NOMO-1 treated with DMSO at 0.1 percent for 48 hours (cell line): ENCODE measurements around the gene RIT2.
"Not testable (repeated sequence)": the region's sequence is repeated elsewhere in the genome, so short reads cannot be mapped to it uniquely, and the experiment has no call there.

Experiments
- DNase-seq: peaks from one replicate; lab custom pipeline; 2025; ENCODE audit not compliant: unreplicated experiment; lab: John Stamatoyannopoulos, UW

RIT2 gene

DNA sequence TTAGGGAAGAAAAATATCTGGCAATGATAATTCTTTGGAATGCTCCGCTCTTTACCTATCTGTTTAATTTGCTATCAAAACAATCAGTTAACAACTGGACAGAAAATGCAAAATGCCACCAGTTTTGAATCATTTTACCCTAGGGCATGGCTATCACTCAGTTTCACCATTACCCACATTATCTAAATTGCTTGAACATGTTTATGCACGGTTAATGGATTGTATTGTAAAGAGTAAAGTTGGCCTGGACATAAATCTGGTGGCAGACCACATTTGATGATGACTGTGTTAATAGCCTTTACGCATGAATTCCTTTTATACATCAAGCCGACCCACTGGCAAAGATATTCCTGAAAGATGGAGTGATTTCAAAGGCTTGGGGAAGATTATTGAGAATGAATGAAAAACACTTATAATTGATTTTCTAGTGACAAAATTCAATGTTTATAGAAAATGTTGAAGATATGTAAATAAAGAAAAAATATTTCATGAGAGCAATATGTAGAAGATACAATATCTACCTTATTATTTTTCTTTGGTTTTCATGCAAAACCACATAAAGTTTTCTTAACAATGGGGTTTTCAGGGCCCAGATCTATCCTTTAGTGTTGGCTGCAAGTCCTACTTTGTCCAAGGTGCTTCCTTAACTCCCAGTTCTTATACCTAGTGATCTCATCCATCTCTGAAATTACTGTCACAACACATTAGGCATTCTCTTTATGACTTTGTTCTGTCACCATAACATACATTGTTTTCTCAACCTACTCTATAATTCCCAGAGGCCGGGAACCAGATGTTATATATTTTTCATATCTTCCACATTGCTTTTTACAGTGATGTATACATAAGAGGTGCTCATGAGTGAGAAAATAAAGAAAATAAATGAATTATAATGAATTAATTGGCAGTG, 265.1 kb downstream of the RIT2 start:
- DNase-seq = no peak

DNA sequence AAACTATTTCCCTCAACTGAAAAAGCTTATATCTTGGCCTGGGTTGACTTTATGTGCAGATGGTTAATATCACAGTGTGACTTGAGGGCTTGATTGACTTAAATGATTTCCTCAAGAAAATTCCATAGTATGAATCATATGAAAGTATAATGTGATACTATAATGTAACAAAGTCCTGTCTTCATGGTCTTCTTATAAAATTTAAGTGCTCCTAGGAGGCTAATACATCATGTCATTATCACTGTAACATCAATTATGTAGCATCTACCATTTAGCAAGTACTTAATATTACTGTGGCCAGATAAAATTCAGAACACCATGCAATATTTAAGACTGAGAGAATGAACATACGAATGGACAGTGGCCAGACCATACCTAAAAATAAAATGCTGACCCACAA, 276.1 kb downstream of the RIT2 start:
- DNase-seq = no peak

DNA sequence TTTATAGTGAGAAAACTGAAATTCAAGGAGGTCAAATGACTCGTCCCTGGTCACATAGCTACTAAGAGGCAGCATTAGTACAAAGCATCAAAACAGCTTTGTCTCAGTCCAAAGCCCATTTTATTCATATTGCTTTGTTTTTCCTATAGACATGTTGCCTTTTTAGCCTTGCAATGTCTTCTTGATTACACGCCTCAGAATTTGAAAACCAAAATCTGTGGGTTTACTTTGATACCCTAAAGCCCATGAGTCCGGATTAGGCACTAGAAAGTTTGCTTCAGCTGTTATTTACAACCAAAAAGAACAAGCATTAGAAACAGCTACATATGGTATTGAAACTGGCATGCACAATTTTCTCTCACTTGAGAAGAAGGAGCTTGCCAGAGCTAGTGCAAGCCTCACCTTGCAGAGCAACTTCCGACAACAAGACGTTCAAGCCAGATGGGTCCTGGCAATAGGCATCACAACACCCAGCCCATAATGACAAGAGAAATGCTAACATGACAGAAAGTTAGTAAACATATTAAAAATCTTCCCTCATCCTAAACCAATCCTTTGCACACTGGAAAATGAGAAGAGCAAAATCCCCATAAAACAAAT, 276.8 kb downstream of the RIT2 start:
- no peak for DNase-seq

DNA sequence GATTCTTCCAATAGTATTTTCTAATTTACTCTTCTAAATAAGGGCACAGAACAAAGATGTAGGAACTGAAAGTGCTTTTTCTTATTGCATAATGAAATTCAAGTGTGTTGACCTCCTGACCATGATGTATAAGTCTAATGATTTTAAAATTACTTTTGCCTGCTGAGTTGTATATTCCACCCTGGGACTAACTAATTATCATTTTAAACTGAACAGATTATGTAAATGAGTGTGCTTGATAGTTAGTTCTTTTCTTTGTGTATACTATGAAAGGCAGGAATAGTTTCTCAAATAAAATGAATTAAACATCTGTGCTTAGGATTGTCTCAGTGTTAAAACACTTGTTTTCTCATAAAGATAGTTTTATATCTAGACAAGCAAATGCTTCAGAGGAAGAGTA, 284.5 kb downstream of the RIT2 start:
- no peak for DNase-seq

DNA sequence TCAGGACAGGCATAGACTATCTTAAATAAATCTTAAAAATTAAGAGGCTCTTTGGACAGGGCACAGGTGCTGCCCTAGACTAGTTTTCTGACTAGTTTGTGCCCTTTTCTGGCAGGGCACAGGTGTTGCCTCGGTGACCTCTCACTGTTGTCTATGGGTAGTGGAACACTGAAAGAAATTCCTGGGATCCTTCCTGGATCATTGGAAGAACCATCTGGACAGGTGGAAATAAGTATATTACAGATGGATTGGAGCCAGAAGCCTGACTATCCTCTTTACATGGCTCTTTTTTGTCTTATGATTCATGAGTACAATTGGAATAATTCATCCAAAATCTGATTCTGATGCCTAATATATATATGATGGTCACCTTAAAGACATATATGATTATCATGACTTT, 286.6 kb downstream of the RIT2 start:
- DNase-seq = no peak

DNA sequence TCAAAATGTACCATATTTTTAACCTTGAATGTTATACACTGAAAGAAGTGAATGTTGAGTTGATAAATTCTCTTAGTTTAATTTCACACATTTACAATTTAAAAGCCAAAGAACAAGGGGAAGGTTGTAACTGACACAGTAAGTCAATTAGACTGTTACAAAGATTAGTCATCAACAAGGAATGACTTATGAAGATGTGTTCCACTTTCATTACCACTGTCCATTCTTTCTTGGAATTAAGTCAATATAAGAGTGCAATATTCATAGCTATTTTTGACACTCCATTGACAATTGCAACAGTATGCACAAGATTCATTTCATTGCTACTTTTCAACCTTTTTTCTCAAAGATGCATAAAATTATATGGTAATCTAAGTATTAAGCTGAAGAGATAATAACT, 291.3 kb downstream of the RIT2 start:
- no peak for DNase-seq

DNA sequence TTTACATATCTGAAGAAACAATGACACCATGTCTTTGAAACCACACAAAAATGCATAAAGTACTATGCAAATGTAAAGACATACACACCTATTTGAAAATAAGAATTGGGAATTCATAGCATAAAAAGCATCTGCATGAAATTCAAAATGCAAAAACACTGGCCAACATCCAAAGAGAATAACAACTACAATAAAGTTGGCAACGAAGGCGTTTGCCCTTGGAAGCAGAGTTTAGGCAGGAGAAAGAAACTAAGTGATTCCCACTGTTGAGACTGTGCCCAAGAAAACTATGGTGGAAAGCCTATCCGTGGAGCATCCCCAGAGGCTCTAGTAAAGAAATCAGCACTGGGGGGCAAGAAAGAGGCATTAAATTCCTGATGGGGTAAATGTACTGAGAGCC, 292.8 kb downstream of the RIT2 start:
- DNase-seq = no peak

DNA sequence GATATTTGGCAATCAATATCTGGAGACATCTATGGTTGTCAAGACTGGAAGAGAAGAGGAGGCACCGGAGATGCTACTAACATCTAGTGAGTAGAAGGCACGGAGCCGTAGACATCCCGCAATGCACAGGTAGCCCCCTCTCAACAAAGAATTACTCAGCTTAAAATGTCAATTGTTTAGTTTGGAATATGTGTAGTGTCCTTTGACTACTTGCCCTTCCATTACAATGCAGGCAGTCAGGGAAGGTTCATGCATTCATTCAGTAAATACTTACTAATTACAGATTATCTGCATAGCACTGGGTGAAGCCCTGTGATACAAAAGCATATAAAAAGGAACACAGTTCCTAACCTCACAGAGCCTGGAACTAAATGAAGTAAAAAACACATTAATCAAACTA, 294.0 kb downstream of the RIT2 start:
- no peak for DNase-seq

DNA sequence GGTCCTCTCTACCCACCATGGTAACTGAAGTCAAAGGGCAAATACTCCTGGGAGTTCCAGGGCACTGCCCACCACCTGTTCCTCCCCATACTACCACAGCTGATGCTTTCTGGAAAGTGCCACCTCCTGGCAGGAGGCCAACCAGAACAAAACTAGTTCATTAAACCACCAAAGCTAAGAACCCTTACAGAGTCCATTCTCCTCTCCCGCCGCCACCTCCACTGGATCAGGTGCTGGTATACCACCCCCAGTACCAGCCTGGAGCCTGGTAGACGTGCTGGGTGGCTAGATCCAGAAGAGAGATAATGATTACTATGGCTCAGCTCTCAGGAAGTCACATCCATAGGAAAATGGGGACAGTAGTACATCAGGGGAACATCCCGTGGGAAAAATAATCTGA, 300.9 kb downstream of the RIT2 start:
- no peak for DNase-seq

DNA sequence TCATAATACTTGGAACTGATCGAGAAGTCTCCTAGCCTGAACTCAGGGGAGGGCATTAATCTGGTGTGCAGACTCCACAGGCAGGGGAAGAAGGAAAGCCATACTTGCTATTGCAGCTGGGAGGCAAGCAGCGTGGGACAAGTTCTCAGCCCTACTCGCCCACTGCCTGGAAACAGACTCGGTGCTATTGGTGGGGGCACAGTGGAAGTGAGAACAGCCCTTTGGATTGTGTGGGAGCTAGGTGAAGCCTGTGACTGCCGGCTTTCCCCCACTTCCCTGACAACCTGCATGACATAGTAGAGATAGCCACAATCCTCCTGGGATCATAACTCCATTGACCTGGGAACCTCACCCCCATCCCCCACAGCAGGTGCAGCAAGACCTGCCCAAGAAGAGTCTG, 301.3 kb downstream of the RIT2 start:
- no peak for DNase-seq

DNA sequence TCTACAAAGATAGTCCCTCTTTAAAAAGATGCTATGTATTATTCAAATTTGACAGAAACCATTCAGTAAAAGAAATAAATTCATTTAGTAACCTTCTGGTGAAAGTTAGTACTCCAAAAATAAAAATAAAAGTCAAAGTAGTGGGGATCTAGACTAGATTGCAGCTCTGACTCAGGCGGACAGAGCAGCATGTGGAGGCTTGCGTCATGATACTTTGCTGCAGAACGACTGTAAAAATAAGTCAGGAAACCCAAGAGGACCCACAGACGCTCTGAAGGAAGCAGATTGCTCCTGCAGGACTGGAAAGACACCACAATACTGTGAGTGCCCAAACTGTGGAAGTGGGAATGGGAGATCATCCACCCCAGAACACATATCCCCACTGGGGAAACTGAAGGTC, 301.9 kb downstream of the RIT2 start:
- no peak for DNase-seq

DNA sequence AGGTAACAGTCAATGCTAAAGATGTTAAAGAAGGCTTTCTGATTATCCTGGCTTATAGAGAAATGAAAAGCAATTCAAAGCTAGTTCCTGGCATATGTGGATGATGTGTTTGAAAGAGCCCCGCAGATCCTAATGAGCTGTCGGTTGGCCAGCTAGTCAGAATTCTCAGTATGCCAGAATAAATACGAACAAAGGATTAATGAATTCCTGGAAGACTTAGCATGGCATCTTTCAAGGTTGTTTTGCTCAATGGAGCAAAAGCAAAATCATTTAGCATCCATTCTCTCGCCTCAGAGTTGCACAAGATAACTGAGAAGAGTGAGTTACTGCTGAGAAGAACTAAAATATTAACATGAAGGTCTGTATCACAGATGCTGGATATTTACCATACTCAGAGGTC, 307.6 kb downstream of the RIT2 start:
- DNase-seq = no peak

DNA sequence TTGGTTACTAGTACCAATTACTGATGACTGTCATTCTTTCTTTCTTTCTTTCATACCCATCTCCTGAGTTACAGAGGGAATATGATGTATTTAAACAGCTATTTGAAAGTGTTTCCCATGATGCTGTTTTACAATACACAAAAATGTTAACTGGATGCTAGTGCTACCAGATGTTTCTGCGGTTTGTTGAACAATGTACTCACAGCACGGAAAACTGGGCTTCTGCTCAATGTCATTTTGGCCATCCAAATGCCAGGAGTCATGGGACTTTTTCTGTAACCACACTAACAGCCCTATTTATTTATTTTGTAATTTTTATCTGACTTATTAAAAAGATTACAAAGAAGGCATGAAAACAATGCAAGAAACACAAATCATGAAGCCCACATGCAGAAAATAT, 313.8 kb downstream of the RIT2 start:
- no peak for DNase-seq

DNA sequence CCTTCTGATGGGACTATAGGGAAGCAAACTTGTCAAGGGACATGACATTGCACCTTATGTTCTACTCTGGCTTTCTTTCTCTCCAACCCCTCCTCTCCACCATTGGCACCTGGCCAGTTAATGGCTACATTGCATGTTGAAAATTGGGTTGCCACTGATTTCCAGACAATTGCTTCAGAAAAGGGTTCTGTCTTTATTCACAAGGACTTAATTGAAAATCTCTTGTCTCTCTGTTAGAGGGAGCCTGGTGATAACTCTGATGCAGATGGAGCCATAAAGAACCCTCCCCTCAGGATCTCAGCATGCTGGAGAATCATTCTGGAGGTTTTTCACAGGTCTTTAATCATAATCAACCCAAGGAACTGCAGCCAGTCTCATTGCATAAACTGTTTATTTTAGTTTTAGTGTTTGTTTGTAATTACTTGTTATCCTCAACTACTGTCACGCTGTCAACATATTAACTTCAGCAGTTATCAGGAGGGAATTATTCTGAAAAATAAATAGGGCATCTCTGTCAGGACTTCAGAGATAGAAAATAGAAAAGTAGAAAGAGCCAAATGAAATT, 316.8 kb downstream of the RIT2 start:
- no peak for DNase-seq

DNA sequence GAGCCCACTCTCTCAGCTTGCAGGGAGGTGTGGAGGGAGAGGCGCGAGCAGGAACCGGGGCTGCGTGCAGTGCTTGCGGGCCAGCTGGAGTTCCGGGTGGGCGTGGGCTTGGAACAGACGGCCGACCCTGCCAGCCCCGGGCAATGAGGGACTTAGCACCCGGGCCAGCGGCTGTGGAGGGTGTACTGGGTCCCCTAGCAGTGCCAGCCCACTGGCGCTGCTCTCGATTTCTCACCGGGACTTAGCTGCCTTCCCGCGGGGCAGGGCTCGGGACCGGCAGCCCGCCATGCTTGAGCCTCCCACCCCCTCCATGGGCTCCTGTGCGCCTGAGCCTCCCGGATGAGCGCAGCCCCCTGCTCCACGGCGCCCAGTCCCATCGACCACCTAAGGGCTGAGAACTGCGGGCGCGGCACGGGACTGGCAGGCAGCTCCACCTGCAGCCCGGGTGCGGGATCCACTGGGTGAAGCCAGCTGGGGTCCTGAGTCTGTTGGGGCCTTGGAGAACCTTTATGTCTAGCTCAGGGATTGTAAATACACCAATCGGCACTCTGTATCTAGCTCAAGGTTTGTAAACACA, 320.2 kb downstream of the RIT2 start:
- DNase-seq = not testable (repeated sequence)

DNA sequence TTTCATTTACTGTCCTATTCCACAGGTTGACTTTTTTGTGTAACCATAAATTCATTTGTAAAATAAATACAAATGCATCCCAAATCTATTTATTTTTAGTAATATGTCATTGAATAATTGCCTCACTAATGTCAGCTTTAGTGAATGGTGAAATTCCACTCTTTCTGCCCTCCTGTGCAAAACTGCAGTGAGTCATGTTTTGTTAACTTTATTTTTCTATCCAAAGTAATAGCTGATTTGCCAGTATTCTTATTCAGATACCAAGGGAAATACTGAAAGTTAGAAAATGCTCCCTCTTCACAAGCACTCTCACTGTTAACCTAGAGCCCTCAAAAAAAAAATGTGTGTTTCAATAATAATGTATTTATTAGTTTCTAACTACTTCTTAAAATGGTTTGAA, 322.8 kb downstream of the RIT2 start:
- no peak for DNase-seq

DNA sequence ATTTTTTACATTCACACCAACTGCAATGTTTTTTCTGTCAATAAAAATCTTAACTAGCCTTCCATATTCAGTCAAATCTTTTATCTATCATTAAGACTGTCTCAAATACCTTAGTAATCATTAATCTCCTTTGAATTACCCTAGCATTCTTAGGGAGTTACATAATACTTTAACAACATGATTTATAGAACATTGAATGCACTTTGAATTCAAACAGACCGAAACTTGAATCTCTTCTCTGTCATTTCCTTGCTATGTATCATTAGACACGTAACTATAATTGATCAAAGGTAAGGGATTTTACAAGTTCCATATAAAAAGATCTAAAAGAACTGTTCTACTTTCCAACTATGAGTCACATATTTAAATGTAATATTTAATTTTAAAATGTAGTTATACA, 330.9 kb downstream of the RIT2 start:
- no peak for DNase-seq

DNA sequence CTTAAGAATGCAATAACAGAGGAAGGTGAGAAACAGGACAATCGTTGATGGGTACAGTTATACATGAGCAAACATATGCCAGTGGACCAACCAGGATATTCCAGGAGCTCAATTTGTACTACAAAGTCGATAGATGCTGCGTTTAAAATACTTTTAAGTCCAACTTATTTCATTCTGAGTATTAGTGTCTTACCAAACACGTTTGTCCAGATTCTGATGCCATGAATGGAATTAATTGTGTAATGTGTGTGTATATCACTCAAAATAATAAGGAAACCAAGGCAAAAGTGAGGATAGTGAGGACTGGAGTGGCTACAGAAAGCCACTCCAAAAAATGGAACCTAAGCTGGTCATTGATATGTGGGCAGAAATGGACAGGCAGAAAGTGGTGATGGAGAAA, 332.6 kb downstream of the RIT2 start:
- no peak for DNase-seq

DNA sequence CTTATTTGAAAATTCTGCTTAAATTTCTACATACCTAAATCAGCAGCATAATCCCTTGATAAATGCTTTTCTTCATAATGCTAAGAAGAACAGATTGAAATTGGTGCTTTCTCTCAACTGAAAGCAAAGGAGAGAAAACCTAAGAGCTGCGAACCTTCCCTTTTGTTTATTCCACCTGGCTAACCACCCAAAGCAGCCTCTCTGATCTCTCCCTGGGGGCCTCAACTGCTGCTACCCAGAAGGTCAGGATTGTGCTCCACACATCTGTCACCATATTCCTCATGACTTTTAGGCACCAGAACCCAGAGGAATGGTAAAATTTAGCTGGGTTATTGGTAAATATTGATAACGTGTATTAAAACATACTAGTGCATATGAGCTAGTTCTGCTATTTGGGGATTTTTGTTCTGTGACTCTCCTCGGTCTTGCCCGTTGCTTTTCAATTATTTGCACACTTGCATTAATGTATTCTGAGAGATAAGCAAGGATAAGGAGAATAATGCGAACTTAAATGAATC, 334.1 kb downstream of the RIT2 start:
- no peak for DNase-seq

DNA sequence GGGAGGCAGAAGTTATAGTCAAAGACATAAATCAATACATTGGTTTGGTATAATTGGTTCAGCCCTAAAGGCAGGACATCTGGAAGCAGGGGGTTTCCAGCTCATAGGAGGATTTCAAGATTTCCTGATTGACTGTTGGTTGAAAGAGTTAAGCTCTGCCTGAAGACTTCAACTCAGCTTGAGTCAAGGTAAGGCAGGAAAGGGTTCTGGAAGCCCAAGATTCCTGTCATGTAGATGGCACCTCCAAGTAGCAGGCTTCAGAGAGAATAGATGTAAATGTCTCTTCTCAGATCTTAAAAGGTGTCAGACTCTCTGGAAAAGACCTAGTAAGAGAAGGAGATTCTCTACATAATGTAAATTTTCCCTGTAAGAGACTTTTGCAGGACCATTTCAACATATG, 335.3 kb downstream of the RIT2 start:
- DNase-seq = no peak

DNA sequence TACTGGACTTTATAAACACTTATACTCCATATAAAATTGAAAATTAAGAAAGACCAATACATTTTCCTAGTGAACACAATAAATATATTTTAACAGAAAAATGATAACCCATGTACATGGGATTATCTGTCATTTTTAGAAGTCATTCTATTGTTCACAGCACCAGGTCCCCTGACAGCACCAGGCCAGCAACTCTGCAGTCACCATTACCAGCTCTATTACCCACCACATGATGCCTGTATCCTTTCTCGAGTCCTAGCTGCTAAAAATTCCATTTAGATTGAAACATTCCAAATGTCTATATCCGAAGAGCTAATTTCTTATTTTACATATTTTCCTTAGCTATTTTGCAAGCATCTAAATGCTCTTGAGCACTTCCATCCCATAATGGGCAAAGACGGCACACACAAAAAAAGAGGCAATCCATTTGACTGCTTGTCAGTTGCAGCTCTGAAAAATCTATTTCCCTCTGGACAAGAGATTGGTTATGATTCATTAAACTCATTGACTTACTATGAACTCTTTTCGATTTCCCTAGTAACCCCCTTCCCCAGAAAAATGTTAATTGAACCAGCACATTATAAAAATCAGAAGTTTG, 336.9 kb downstream of the RIT2 start:
- no peak for DNase-seq
